K562 (cell line): ENCODE data around the gene BRCA1. TPM values are rescaled to one million over a fixed set of nuclear protein-coding genes. Genes with fewer than 3 reads are reported as not detected.

Experiments
- ARNT ChIP-seq, 2 experiments: fragments of 450-650 bp; IDR thresholded peaks; 2 replicates each; pipeline ENCODE4 v1.6.1; 2016; ENCODE audit warnings: mild to moderate bottlenecking in 1 of 2
- BACH1 ChIP-seq: fragments of 200-800 bp; sonication (Bioruptor generic); IDR thresholded peaks from 2 replicates; pipeline ENCODE4 v1.6.1; 2016; ENCODE audit warnings: missing genetic modification characterization, missing compliant biosample characterization
- EZH2 ChIP-seq: IDR thresholded peaks from 2 replicates; pipeline ENCODE4 v1.6.1; 2012; ENCODE audit warnings: low read depth, mild to moderate bottlenecking, inconsistent platforms, low read length, borderline replicate concordance
- FOXK1 ChIP-seq: sonication (generic); formaldehyde crosslinking; IDR thresholded peaks from 2 replicates; pipeline ENCODE4 v1.8.0; 2022; ENCODE audit warnings: missing genetic modification reagents, mild to moderate bottlenecking, borderline replicate concordance
- GTF3C2 ChIP-seq: IDR thresholded peaks from 3 replicates; pipeline ENCODE4 v1.6.1; 2011; ENCODE audit warnings: borderline replicate concordance, mild to moderate bottlenecking, moderate library complexity; ENCODE audit not compliant: insufficient read length; ENCODE audit errors: extremely low read depth
- POLR3A ChIP-seq: IDR thresholded peaks from 2 replicates; pipeline ENCODE4 v1.6.1; 2011; ENCODE audit warnings: borderline replicate concordance, mild to moderate bottlenecking, moderate library complexity; ENCODE audit not compliant: insufficient read length, insufficient read depth; ENCODE audit errors: extremely low read depth
- SRSF9 ChIP-seq: fragments of 200-400 bp; formaldehyde crosslinking; IDR thresholded peaks from 2 replicates; pipeline ENCODE4 v1.6.1; 2017; ENCODE audit warnings: low read depth, low read length, borderline replicate concordance
- ZBTB33 ChIP-seq: sonication (generic); formaldehyde crosslinking; IDR thresholded peaks from 2 replicates; pipeline ENCODE4 v1.8.1; 2023; ENCODE audit warnings: mild to moderate bottlenecking, missing genetic modification reagents
- ZBTB40 ChIP-seq, 2 experiments: fragments of 450-650 bp in 1 of 2; sonication (generic) in 1 of 2; formaldehyde crosslinking in 1 of 2; IDR thresholded peaks; 2 replicates each; pipeline versions ENCODE4 v1.7.1 to v1.9.0; 2016 to 2022; ENCODE audit warnings: inconsistent platforms in 1 of 2, mild to moderate bottlenecking in 1 of 2, missing genetic modification reagents in 1 of 2
- ZNF217 ChIP-seq: sonication (generic); formaldehyde crosslinking; IDR thresholded peaks from 2 replicates; pipeline ENCODE4 v1.8.0; 2022; ENCODE audit warnings: mild to moderate bottlenecking, missing genetic modification reagents
- ZNF707 ChIP-seq: fragments of 250-450 bp; sonication (Bioruptor Pico); conservative IDR thresholded peaks from 2 replicates; pipeline ENCODE4 v1.8.0; 2022; ENCODE audit warnings: inconsistent platforms, mild to moderate bottlenecking, moderate library complexity
- ZZZ3 ChIP-seq: fragments of 450-650 bp; IDR thresholded peaks from 2 replicates; pipeline ENCODE4 v1.6.1; 2016; ENCODE audit warnings: antibody characterized with exemption, mild to moderate bottlenecking, moderate library complexity
- polyA plus RNA-seq, 8 experiments: library from polyadenylated mRNA; depleted of rRNA in 4 of 8; stranded (reverse) in 5 of 8; unstranded in 3 of 8; fragments of >200 nt; fragmentation: Nextera tagmentation in 2 of 8; fragmentation: Illumina TruSeq in 1 of 8; extraction: Ambion mirVana in 2 of 8; extraction: Trizol in 1 of 8; gene quantifications; 2 replicates each; pipeline versions ENCODE4 v1.2.1 to v1.2.3, GENCODE V29; 2011 to 2014; ENCODE audit warnings: inconsistent platforms in 1 of 8, missing spikeins in 1 of 8
- total RNA-seq, 7 experiments: library from RNA; depleted of rRNA in 6 of 7; stranded (reverse); fragments of >200 nt in 6 of 7; fragmentation: Illumina TruSeq in 2 of 7; extraction: Trizol in 2 of 7; gene quantifications; 2 replicates each; pipeline versions ENCODE4 v1.2.1 to v1.2.3, GENCODE V29; 2011 to 2021; ENCODE audit warnings: low replicate concordance in 1 of 7

Gene BRCA1
- total and polyA plus RNA-seq, 9 of the 15 experiments (the other 6 are each of a cell fraction or from before 2014, with no cell fraction given) = 25.9 to 95.3 (median 62.3) TPM

- peak; percentile 82 for TF ChIP-seq ZBTB40 (IDR thresholded peaks at IDR 0.05)
- TF ChIP-seq ZBTB40 (CRISPR knock-in tag; IDR thresholded peaks at IDR 0.05) = no peak
- TF ChIP-seq ZBTB33 (CRISPR knock-in tag) = 0 out of 2 replicates have a peak, but pooled peaks have one; percentile 29
- TF ChIP-seq EZH2 = no peak
- no peak for TF ChIP-seq SRSF9
- TF ChIP-seq ARNT (IDR thresholded peaks at IDR 0.05) = no peak; a peak in 2 of 4 replicates
- TF ChIP-seq BACH1 (tag) = peak; percentile 91
- TF ChIP-seq ZNF217 (CRISPR knock-in tag) = no peak
- no peak for TF ChIP-seq GTF3C2
- no peak for TF ChIP-seq POLR3A
- no peak for TF ChIP-seq ZZZ3
- no peak for TF ChIP-seq ZNF707
- TF ChIP-seq FOXK1 = no peak
Observed at GRCh38 chr17:43125133-43125966, at the start of gene BRCA1 (continued).
